ENCODE results near the gene SDF4. TPM values are rescaled to one million over a fixed set of nuclear protein-coding genes. Genes with fewer than 3 reads are reported as not detected.

Gene SDF4
- total and polyA plus RNA-seq, 2 of the 4 experiments (the other 2 are of a cell fraction): 57.0 to 250 TPM

DNA sequence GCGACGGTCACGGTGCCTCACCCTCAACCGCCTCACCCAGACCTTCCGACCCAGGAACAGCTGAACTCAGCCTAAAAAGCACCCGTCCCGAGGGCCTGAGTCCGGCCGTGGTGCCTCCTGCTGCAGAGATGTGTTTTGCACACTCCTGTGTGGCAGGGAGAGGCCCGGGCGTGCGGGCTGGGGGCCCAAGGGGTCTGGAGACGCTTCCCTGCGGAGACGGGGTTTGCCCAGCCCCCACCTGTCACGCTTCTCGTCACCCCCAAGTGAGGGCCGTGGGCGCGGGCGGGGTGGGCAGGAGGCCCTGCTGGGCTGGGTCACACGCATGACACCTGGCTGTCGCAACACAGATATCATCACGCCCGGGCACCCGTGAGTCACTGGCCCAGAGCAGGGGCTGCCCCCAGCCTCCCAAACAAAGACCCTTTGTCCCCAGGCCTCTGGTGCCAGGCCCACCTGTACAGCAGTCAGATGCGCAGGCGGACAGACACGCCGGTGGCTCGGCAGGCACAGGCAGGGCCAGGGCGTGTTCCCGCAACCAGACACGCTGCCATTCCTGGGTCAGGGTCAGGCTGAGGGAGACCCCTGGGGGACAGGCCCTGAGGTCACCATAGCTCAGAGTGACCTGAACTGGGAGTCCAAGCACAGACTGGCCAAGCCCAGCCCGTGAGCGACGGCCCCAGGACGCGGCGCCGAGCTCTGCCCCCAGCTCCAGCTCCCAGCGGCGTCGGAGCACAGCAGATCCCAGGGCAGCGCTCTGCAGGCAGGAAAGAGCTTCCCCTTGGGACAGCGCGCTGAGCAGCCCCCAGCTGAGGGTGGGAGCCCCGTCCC is 6.3 kb upstream of the SDF4 start:
- DNase-seq: no peak
- H3K9me1 ChIP-seq (ENCODE audit: insufficient read depth, low read length): no peaks in the 10 kb centered on the region
- H2AFZ ChIP-seq (replicated peaks; ENCODE audit: low read length, poor library complexity): peak overlapping the region; percentile 33
- no peak overlapping the region for H3K9ac ChIP-seq (ENCODE audit: low read depth, low read length)
- no peak overlapping the region for H3K27ac ChIP-seq (ENCODE audit: insufficient read depth, low read length)
- no peaks in the 10 kb centered on the region for H4K20me1 ChIP-seq (ENCODE audit: insufficient read depth, low read length)
- H3K79me1 ChIP-seq (ENCODE audit: low read depth in 1 of 2, low read length in 2 of 2): peaks cover 7 to 28% of the 10 kb centered on the region in 2 experiments; a peak in 3 of 4 replicates
- no peak overlapping the region for H3K23ac ChIP-seq (ENCODE audit: low read depth, low read length)
- no peak for TF ChIP-seq RFX5 (IDR thresholded peaks at IDR 0.05; ENCODE audit: low read depth, low read length)
- TF ChIP-seq NFE2L2 (IDR thresholded peaks at IDR 0.05; ENCODE audit: low read depth, low read length): no peak
- no peak for TF ChIP-seq RCOR1 (IDR thresholded peaks at IDR 0.05; ENCODE audit: insufficient replicate concordance, low read length)
- TF ChIP-seq MAFK (IDR thresholded peaks at IDR 0.05; ENCODE audit: low read depth, low read length): no peak
- no peak for TF ChIP-seq BHLHE40 (IDR thresholded peaks at IDR 0.05; ENCODE audit: low read depth, low read length)
- TF ChIP-seq RAD21 (IDR thresholded peaks at IDR 0.05; ENCODE audit: low read length): no peak
- TF ChIP-seq CEBPB (IDR thresholded peaks at IDR 0.05; ENCODE audit: low read depth, low read length): peak; percentile 65
- TF ChIP-seq, protein P1, sequence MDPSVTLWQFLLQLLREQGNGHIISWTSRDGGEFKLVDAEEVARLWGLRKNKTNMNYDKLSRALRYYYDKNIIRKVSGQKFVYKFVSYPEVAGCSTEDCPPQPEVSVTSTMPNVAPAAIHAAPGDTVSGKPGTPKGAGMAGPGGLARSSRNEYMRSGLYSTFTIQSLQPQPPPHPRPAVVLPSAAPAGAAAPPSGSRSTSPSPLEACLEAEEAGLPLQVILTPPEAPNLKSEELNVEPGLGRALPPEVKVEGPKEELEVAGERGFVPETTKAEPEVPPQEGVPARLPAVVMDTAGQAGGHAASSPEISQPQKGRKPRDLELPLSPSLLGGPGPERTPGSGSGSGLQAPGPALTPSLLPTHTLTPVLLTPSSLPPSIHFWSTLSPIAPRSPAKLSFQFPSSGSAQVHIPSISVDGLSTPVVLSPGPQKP (IDR thresholded peaks at IDR 0.05; ENCODE audit: borderline replicate concordance, low read depth, low read length): no peak
- TF ChIP-seq CHD1 (IDR thresholded peaks at IDR 0.05; ENCODE audit: low read depth, low read length): no peak
- intact Hi-C loops (cut with micrococcal nuclease) (loop anchor here (1.0 kb wide), 1 partner anchor 25 kb away; no protein-coding TSS in a partner anchor), in situ Hi-C loops (cut with MboI; ENCODE audit: low sequenced_read_pairs) (no loop called here), dilution Hi-C loops (cut with HindIII; ENCODE audit: low sequenced_read_pairs, unreplicated experiment) (no loop called here)
- CTCF ChIA-PET: no interaction called here
- no peak overlapping the region for H3K56ac ChIP-seq (ENCODE audit: extremely low read depth, insufficient read depth, low read length)
- peak overlapping the region; percentile 89 for H2AK9ac ChIP-seq (replicated peaks; ENCODE audit: low read depth, low read length, poor library complexity)
- no peak overlapping the region for H3K14ac ChIP-seq (replicated peaks; ENCODE audit: low read depth, low read length)
- POLR2A ChIA-PET (ENCODE audit: unreplicated experiment): interaction anchor here (0.5 kb wide), 1 partner anchor 31 kb away, joined by 3 read pairs; no protein-coding TSS in a partner anchor
- no peak overlapping the region for H3K4me3 ChIP-seq (ENCODE audit: insufficient read depth, low read depth, low read length)
- 0 out of 2 replicates have a peak overlapping the region, but pooled peaks have one; percentile 23 for H2BK120ac ChIP-seq (ENCODE audit: low read depth, low read length)
- H3K4me2 ChIP-seq (ENCODE audit: low read depth, low read length): no peak overlapping the region
- peak overlapping the region in 1 of 2 experiments; percentile 28; a peak in 2 of 4 replicates for H4K8ac ChIP-seq (ENCODE audit: low read depth in 2 of 2, low read length in 2 of 2)
- H2AK5ac ChIP-seq (ENCODE audit: low read depth, low read length): peak overlapping the region; percentile 70; the same call in 1 of the 2 replicates
- H4K5ac ChIP-seq (ENCODE audit: low read depth, low read length): peak overlapping the region; percentile 10; the same call in 1 of the 2 replicates
- peak; percentile 2; the same call in 1 of the 2 replicates for ATAC-seq (ENCODE audit: low read depth)
- H3K18ac ChIP-seq (ENCODE audit: low read depth, low read length): no peak overlapping the region
- no peak overlapping the region; the same call in 1 of the 2 replicates for H3K4ac ChIP-seq (ENCODE audit: low read depth, low read length)
- H2BK5ac ChIP-seq (ENCODE audit: low read depth, low read length, poor library complexity, severe bottlenecking): no peak overlapping the region
- H3K9me3 ChIP-seq (ENCODE audit: control insufficient read depth, insufficient read depth, low read length): no peaks in the 10 kb centered on the region; the same call in 1 of the 2 replicates
- no peak overlapping the region for H2BK20ac ChIP-seq (ENCODE audit: low read depth, low read length)
- peaks cover 4% of the 10 kb centered on the region for H3K36me3 ChIP-seq (ENCODE audit: control insufficient read depth, insufficient read depth, low read length)
- 63% methylated on average over 25 of the region's 48 CpGs; no CpG with 5 or more reads in 1 of the 2 experiments for WGBS, 2 experiments (ENCODE audit: extremely low coverage in 2 of 2, insufficient read length in 1 of 2)
- peaks cover 14% of the 10 kb centered on the region for H3K4me1 ChIP-seq (ENCODE audit: control insufficient read depth, insufficient read depth, low read length)
- no peak overlapping the region for H2BK15ac ChIP-seq (ENCODE audit: low read depth, low read length)
- H3K27me3 ChIP-seq (ENCODE audit: control insufficient read depth, insufficient read depth, low read length): no peaks in the 10 kb centered on the region
- BruUV-seq (replicated peaks): no TSS peak
- H4K91ac ChIP-seq (ENCODE audit: insufficient read depth, low read depth, low read length): peak overlapping the region; percentile 37; the same call in 1 of the 2 replicates

Measured in IMR-90 (cell line).